A549 (cell line): Measurements from ENCODE around the gene NUMA1. TPM values are rescaled to one million over a fixed set of nuclear protein-coding genes. Genes with fewer than 3 reads are reported as not detected.

Experiments
- ATAC-seq, 2 experiments: fragments of 200-7000 bp in 1 of 2; fragments of >200 bp in 1 of 2; cut with Nextera tagmentation in 1 of 2; cut with Tn5 transposase in 1 of 2; 3 replicates each; pipeline versions ENCODE4 v1.8.0 to v1.9.1; 2018 to 2020; ENCODE audit warnings: mild to moderate bottlenecking in 1 of 2, moderate library complexity in 1 of 2
- CTCF ChIA-PET: fragments of 300-600 bp; sonication (Branson Sonifier 250); formaldehyde crosslinking; extraction: SDS; loops from one replicate; lab custom pipeline; 2021; ENCODE audit warnings: antibody characterized with exemption, inconsistent platforms; lab: Yijun Ruan, JAX
- POLR2A ChIA-PET: fragments of 350-600 bp; formaldehyde crosslinking; extraction: SDS; loops from one replicate; lab custom pipeline; 2021; ENCODE audit warnings: antibody characterized with exemption, inconsistent platforms; lab: Yijun Ruan, JAX
- DNase-seq, 2 experiments: peaks; one replicate each; pipeline versions ENCODE4 v3.0.0 to v3.0.0-alpha.2; 2011 to 2016; ENCODE audit warnings: low read depth in 1 of 2, low spot score in 1 of 2
- FAIRE-seq: peaks from 2 replicates; lab custom pipeline; 2011; peaks lifted over from hg19 to GRCh38; lab: Jason Lieb, UNC
- H3K27ac ChIP-seq, 2 experiments: fragments of >200 bp; sonication (Bioruptor Twin); formaldehyde crosslinking; 3 replicates each; pipeline ENCODE4 v1.5.1; 2016 to 2017
- H3K4me1 ChIP-seq: fragments of >200 bp; sonication (Bioruptor Twin); formaldehyde crosslinking; 3 replicates; pipeline ENCODE4 v1.6.1; 2016
- H3K4me2 ChIP-seq: fragments of >200 bp; sonication (Bioruptor Twin); formaldehyde crosslinking; 3 replicates; pipeline ENCODE4 v1.6.1; 2016
- H3K4me3 ChIP-seq: fragments of >200 bp; sonication (Bioruptor Twin); formaldehyde crosslinking; 3 replicates; pipeline ENCODE4 v1.5.1; 2016
- H3K9me3 ChIP-seq: fragments of >200 bp; sonication (Bioruptor Twin); formaldehyde crosslinking; 3 replicates; pipeline ENCODE4 v1.6.1; 2016
- BHLHE40 ChIP-seq: IDR thresholded peaks from 2 replicates; pipeline ENCODE4 v1.6.1; 2012; ENCODE audit warnings: low read depth, low read length, inconsistent platforms
- E2F6 ChIP-seq: IDR thresholded peaks from 2 replicates; pipeline ENCODE4 v1.6.1; 2012; ENCODE audit warnings: low read depth, borderline replicate concordance
- ELK1 ChIP-seq: fragments of 150-350 bp; IDR thresholded peaks from 2 replicates; pipeline ENCODE4 v1.6.1; 2014; ENCODE audit warnings: low read depth, mild to moderate bottlenecking, low read length
- ESRRA ChIP-seq: fragments of 150-350 bp; IDR thresholded peaks from 2 replicates; pipeline ENCODE4 v1.6.1; 2014; ENCODE audit warnings: mild to moderate bottlenecking, low read length, borderline replicate concordance
- GATA3 ChIP-seq: IDR thresholded peaks from 2 replicates; pipeline ENCODE4 v1.6.1; 2012; ENCODE audit warnings: borderline replicate concordance
- HOXA7 ChIP-seq: fragments of 250-450 bp; sonication (Bioruptor Pico); IDR thresholded peaks from 2 replicates; pipeline ENCODE4 v1.5.0; 2020; ENCODE audit warnings: mild to moderate bottlenecking, moderate library complexity
- JUN ChIP-seq, 2 experiments: fragments of >200 bp; sonication (Bioruptor Twin); formaldehyde crosslinking; IDR thresholded peaks; 2 replicates in 1 of 2; 3 replicates in 1 of 2; pipeline ENCODE4 v1.6.1; 2016 to 2017
- JUNB ChIP-seq: fragments of >200 bp; sonication (Bioruptor Twin); formaldehyde crosslinking; IDR thresholded peaks from 2 replicates; pipeline ENCODE4 v1.6.1; 2016
- MYC ChIP-seq: IDR thresholded peaks from 2 replicates; pipeline ENCODE4 v1.6.1; 2012; ENCODE audit warnings: mild to moderate bottlenecking, inconsistent platforms, low read length, improper control_type of control experiment, borderline replicate concordance
- PBX3 ChIP-seq: IDR thresholded peaks from 2 replicates; pipeline ENCODE4 v1.6.1; 2012
- POLR2AphosphoS2 ChIP-seq: conservative IDR thresholded peaks from 2 replicates; pipeline ENCODE4 v1.6.1; 2012; ENCODE audit warnings: low read length, improper control_type of control experiment, inconsistent platforms
- RARB ChIP-seq: fragments of 250-450 bp; sonication (Bioruptor Pico); IDR thresholded peaks from 2 replicates; pipeline ENCODE4 v1.8.0; 2021; ENCODE audit warnings: mild to moderate bottlenecking, moderate library complexity
- RNF2 ChIP-seq: fragments of 200-600 bp; sonication (generic); IDR thresholded peaks from 2 replicates; pipeline ENCODE4 v1.6.1; 2016; ENCODE audit warnings: low read depth, mild to moderate bottlenecking, antibody characterized with exemption, moderate library complexity, borderline replicate concordance
- TP53 ChIP-seq: fragments of 250-450 bp; sonication (Bioruptor Pico); IDR thresholded peaks from 2 replicates; pipeline ENCODE4 v1.5.0; 2021; ENCODE audit warnings: mild to moderate bottlenecking, moderate library complexity
- ZFP36 ChIP-seq: fragments of 450-650 bp; IDR thresholded peaks from 2 replicates; pipeline ENCODE4 v1.6.1; 2014; ENCODE audit warnings: borderline replicate concordance; ENCODE audit not compliant: partially characterized antibody
- ZNF302 ChIP-seq: fragments of 250-450 bp; sonication (Bioruptor Pico); IDR thresholded peaks from 2 replicates; pipeline ENCODE4 v1.9.0; 2021; ENCODE audit warnings: inconsistent platforms, mild to moderate bottlenecking, moderate library complexity
- WGBS: methylation state at CpG from one replicate; pipeline ENCODE4 v1.1.6; 2017; ENCODE audit errors: missing lambda C conversion rate; 5-methylcytosine and 5-hydroxymethylcytosine counted together
- polyA plus RNA-seq, 4 experiments: library from polyadenylated mRNA; depleted of rRNA in 3 of 4; stranded (reverse); fragments of >200 nt; fragmentation: RNase III in 1 of 4; extraction: RNeasy Plus Mini Kit Qiagen cat#74134 plus additional on column Dnase treatment in 1 of 4; gene quantifications; 2 replicates in 3 of 4; 3 replicates in 1 of 4; pipeline ENCODE4 v1.2.3, GENCODE V29; 2011 to 2017

Gene NUMA1
- polyA plus RNA-seq, 2 of the 4 experiments (the other 2 are of a cell fraction) = 51.5 to 65.8 TPM

DNA sequence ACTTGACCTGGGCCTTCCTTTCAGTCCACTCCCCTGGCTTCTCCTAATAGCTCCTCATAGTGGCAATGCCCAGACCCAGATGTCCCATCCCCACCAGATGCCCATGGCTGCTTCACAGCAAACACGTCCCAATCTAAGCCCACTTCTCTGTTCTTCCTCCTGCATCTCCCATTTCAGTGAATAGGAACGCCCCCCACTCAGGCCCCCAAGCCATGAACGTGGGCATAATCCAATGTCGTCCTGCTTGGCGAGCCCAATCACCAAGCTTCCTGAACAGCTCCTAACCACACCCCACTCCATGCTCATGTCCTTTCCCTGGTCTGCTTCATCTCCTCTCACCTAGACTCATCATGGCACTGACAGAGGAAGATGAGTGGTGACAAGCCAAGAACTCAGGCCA, 72.8 kb downstream of the NUMA1 start:
- ChIA-PET CTCF (interaction anchor here (0.6 to 10.9 kb wide), 7 partner anchors 7 to 423 kb away, joined by 3 to 109 read pairs (median 7); no protein-coding TSS in a partner anchor), POLR2A (no interaction called here)
- ATAC-seq (no peak), DNase-seq (no peak), FAIRE-seq (no peak)
- 93% methylated on average over 5 of the region's 5 CpGs for WGBS
- Histone ChIP-seq H3K4me1 (peaks cover 10% of the 10 kb centered on the region; the same call in 2 of the 3 replicates), H3K27ac (no peak overlapping the region), H3K4me3 (no peak overlapping the region), H3K4me2 (no peak overlapping the region), H3K9me3 (no peaks in the 10 kb centered on the region)
- TF ChIP-seq E2F6 (no peak), BHLHE40 (no peak), ESRRA (no peak), ELK1 (no peak), POLR2AphosphoS2 (no peak), ZNF302 (no peak)

DNA sequence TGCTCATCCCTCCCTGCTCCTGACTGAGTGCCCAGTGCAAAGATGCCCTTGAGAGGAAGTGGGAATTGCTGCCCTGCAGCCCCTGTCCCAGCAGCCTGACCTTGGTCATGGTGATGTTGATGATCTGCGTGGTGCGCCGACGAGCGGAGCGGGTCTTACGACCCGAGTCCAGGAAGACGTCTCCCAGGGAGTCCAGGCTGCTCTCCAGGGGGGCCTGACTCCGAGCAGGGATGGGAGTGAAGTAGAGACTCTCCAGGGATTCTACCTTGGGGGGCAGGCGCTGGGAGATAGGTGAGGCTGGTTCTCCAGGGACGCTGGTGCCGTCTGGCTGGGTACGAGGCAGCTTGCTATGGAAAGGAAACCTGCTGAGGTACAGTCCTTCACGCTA, 73.3 kb downstream of the NUMA1 start:
- no peak for FAIRE-seq
- WGBS = 95% methylated on average over 14 of the region's 15 CpGs
- ChIA-PET POLR2A (no interaction called here), CTCF (interaction anchor here (1.3 to 10.9 kb wide), 7 partner anchors 8 to 424 kb away, joined by 4 to 109 read pairs (median 10); no protein-coding TSS in a partner anchor)
- TF ChIP-seq GATA3 (0 out of 2 replicates have a peak, but pooled peaks have one; percentile 21), ESRRA (no peak)
- H3K27ac ChIP-seq = no peak overlapping the region
- no peak for DNase-seq
- no peaks in the 10 kb centered on the region for H3K9me3 ChIP-seq
- no peak overlapping the region for H3K4me3 ChIP-seq
- peaks cover 5% of the 10 kb centered on the region; the same call in 1 of the 3 replicates for H3K4me1 ChIP-seq
- ATAC-seq = no peak
- no peak overlapping the region for H3K4me2 ChIP-seq

DNA sequence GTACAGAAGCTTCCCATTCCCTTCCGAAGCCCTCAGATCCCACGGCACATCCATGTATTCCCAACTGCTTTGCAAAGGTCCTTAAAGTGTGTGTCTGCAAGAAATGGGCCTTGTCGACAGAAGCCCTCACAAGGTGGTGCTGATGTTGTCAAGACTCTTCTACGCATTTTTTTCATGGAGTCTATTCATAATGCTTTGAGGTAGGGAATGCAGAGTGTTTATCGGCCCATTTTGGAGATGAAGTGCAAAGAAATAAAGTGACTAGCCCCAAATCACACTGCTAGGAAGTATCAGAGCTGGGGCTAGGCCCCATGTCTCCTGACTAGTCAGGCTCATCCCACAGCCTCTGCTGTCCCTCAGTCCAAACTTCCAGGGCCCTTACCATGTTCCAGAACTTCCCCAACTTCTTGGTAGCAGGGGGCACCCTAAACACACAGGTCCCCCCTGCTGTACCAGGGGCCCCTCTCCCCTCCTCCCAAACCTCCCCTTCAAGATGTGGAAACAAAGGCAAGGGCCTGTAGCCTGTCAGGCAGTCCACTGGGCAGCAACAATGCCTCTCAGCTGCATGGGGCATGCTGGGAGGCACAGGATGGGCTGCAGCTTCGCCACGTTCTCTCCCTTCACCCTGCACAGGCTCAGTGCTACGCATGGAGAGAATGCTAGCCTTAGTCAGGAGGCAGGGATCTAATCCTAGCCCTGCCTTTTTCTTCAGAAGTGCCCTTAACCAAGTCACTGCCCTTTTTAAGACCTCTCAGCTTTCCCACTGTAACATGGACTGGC, 73.8 kb downstream of the NUMA1 start:
- FAIRE-seq (no peak), DNase-seq (no peak), ATAC-seq (no peak)
- ChIA-PET POLR2A (no interaction called here), CTCF (interaction anchor here (0.6 to 3.6 kb wide), 11 partner anchors 9 to 425 kb away, joined by 3 to 15 read pairs (median 4); no protein-coding TSS in a partner anchor)
- no peak overlapping the region for H3K4me2 ChIP-seq
- H3K4me1 ChIP-seq = no peaks in the 10 kb centered on the region; the same call in 2 of the 3 replicates
- TF ChIP-seq RARB (CRISPR knock-in tag) = no peak
- H3K9me3 ChIP-seq = no peaks in the 10 kb centered on the region
- H3K27ac ChIP-seq = 0 out of 6 replicates have a peak overlapping the region, but pooled peaks of 1 of the 2 experiments have one; percentile 17
- H3K4me3 ChIP-seq = no peak overlapping the region
- WGBS = 89% methylated on average over 8 of the region's 8 CpGs

GRCh38 chr11:72005347-72006260, 74.7 kb downstream of the NUMA1 start:
- peak in 1 of 2 experiments; percentile 6; a peak in 2 of 6 replicates for ATAC-seq
- Histone ChIP-seq H3K27ac (no peak overlapping the region), H3K4me2 (no peak overlapping the region), H3K4me3 (no peak overlapping the region), H3K9me3 (no peaks in the 10 kb centered on the region), H3K4me1 (no peaks in the 10 kb centered on the region)
- DNase-seq = no peak
- 90% methylated on average over 20 of the region's 20 CpGs for WGBS
- ChIA-PET CTCF (interaction anchor here (0.6 to 3.6 kb wide), 13 partner anchors 9 to 426 kb away, joined by 3 to 17 read pairs (median 4); no protein-coding TSS in a partner anchor), POLR2A (no interaction called here)
- no peak for FAIRE-seq
- no peak for TF ChIP-seq JUNB
- 0 out of 2 replicates have a peak, but pooled peaks have one; percentile 12 for TF ChIP-seq PBX3
- 0 out of 5 replicates have a peak, but pooled peaks of 1 of the 2 experiments have one; percentile 13 for TF ChIP-seq JUN (IDR thresholded peaks at IDR 0.05)
- 0 out of 2 replicates have a peak, but pooled peaks have one; percentile 27 for TF ChIP-seq POLR2AphosphoS2
- no peak for TF ChIP-seq TP53 (CRISPR knock-in tag)
- TF ChIP-seq ZFP36 = no peak
- no peak for TF ChIP-seq MYC
- TF ChIP-seq HOXA7 (CRISPR knock-in tag) = no peak
- no peak for TF ChIP-seq RNF2
- TF ChIP-seq BHLHE40 = no peak
